Measurements from ENCODE around the gene LUZP2. TPM values are rescaled to one million over a fixed set of nuclear protein-coding genes. Genes with fewer than 3 reads are reported as not detected.

LUZP2 gene
- total RNA-seq, 2 donors from 2014 or later, result 1.6 TPM; not detected in 1

GRCh38 chr11:24515632-24516031 lies 18.8 kb downstream of the LUZP2 start:
- 68 to 76% methylated on average over 1 of the region's 1 CpG for WGBS, 2 donors

GRCh38 chr11:24516638-24517037 lies 19.8 kb downstream of the LUZP2 start:
- H3K27ac ChIP-seq, result no peak overlapping the region
- TF ChIP-seq CTCF (IDR thresholded peaks at IDR 0.05) (no peak), POLR2A (IDR thresholded peaks at IDR 0.05) (no peak)
- no peaks in the 10 kb centered on the region for H3K4me1 ChIP-seq
- no peaks in the 10 kb centered on the region for H3K27me3 ChIP-seq
- DNase-seq, result no peak
- H3K4me3 ChIP-seq, result no peak overlapping the region
- intact Hi-C loops (cut with DNase I), result no loop called here
- ATAC-seq, result no peak
- H3K36me3 ChIP-seq (replicated peaks in 1 of 2; ENCODE audit: insufficient read depth in 1 of 2, low read depth in 2 of 2), result no peaks in the 10 kb centered on the region
- no peaks in the 10 kb centered on the region for H3K9me3 ChIP-seq

More at GRCh38 chr11:24515632-24516031, 18.8 kb downstream of the LUZP2 start:
- intact Hi-C loops (cut with DNase I), result no loop called here
- Histone ChIP-seq H3K36me3 (replicated peaks in 1 of 2; ENCODE audit: insufficient read depth in 1 of 2, low read depth in 2 of 2) (no peaks in the 10 kb centered on the region), H3K9me3 (no peaks in the 10 kb centered on the region), H3K27ac (no peak overlapping the region), H3K4me3 (no peak overlapping the region), H3K27me3 (no peaks in the 10 kb centered on the region), H3K4me1 (no peaks in the 10 kb centered on the region)
- no peak for TF ChIP-seq CTCF (IDR thresholded peaks at IDR 0.05)
- no peak for TF ChIP-seq POLR2A (IDR thresholded peaks at IDR 0.05)
- ATAC-seq (no peak), DNase-seq (no peak)

- intact Hi-C loops (cut with DNase I), result no loop called here
- TF ChIP-seq POLR2A (IDR thresholded peaks at IDR 0.05) (no peak), CTCF (IDR thresholded peaks at IDR 0.05) (no peak)
Observed at GRCh38 chr11:24521601-24522000, 24.7 kb downstream of the LUZP2 start.

GRCh38 chr11:24524156-24524555 lies 27.3 kb downstream of the LUZP2 start:
- H3K27me3 ChIP-seq, result no peaks in the 10 kb centered on the region
- ATAC-seq, result no peak
- no peak overlapping the region for H3K27ac ChIP-seq
- no peaks in the 10 kb centered on the region for H3K4me1 ChIP-seq
- intact Hi-C loops (cut with DNase I), result no loop called here
- TF ChIP-seq CTCF (IDR thresholded peaks at IDR 0.05) (no peak), POLR2A (IDR thresholded peaks at IDR 0.05) (no peak)
- no peak for DNase-seq
- WGBS, 2 donors, result 40 to 48% methylated on average over 3 of the region's 3 CpGs
- H3K9me3 ChIP-seq, result no peaks in the 10 kb centered on the region
- H3K4me3 ChIP-seq, result no peak overlapping the region
- H3K36me3 ChIP-seq (replicated peaks in 1 of 2; ENCODE audit: insufficient read depth in 1 of 2, low read depth in 2 of 2), result no peaks in the 10 kb centered on the region

More at GRCh38 chr11:24521601-24522000, 24.7 kb downstream of the LUZP2 start:
- Histone ChIP-seq H3K36me3 (replicated peaks in 1 of 2; ENCODE audit: insufficient read depth in 1 of 2, low read depth in 2 of 2) (no peaks in the 10 kb centered on the region), H3K9me3 (no peaks in the 10 kb centered on the region), H3K27me3 (no peaks in the 10 kb centered on the region), H3K4me1 (no peaks in the 10 kb centered on the region), H3K4me3 (no peak overlapping the region), H3K27ac (no peak overlapping the region)
- WGBS, 2 donors, result 74 to 80% methylated on average over 5 of the region's 5 CpGs
- ATAC-seq (no peak), DNase-seq (no peak)

- H3K4me1 ChIP-seq, result no peaks in the 10 kb centered on the region
- H3K27me3 ChIP-seq, result no peaks in the 10 kb centered on the region
- H3K36me3 ChIP-seq (replicated peaks in 1 of 2; ENCODE audit: insufficient read depth in 1 of 2, low read depth in 2 of 2), result no peaks in the 10 kb centered on the region
- H3K27ac ChIP-seq, result no peak overlapping the region
- H3K4me3 ChIP-seq, result no peak overlapping the region
- ATAC-seq (no peak), DNase-seq (no peak)
- no peaks in the 10 kb centered on the region for H3K9me3 ChIP-seq
- WGBS, 2 donors, result 35% methylated on average over 3 of the region's 3 CpGs
- intact Hi-C loops (cut with DNase I), result no loop called here
- TF ChIP-seq CTCF (IDR thresholded peaks at IDR 0.05) (no peak), POLR2A (IDR thresholded peaks at IDR 0.05) (no peak)
Observed at GRCh38 chr11:24531528-24531927, 34.7 kb downstream of the LUZP2 start.
